GM12878 (cell line): ENCODE measurements around the gene PLBD1. TPM values are rescaled to one million over a fixed set of nuclear protein-coding genes. Genes with fewer than 3 reads are reported as not detected.
A peak's percentile ranks its signal among the peaks of the same experiment; 100 is the strongest.

ENCODE experiments used
- ATF3 ChIP-seq: IDR thresholded peaks from 2 replicates; pipeline ENCODE4 v1.6.1; 2011; ENCODE audit warnings: low read depth, mild to moderate bottlenecking, low read length, moderate library complexity, borderline replicate concordance; ENCODE audit errors: extremely low read depth
- E2F4 ChIP-seq: IDR thresholded peaks from 2 replicates; pipeline ENCODE4 v1.6.1; 2012; ENCODE audit warnings: low read depth, low read length, improper control_type of control experiment
- ETV6 ChIP-seq, 2 experiments: fragments of 450-650 bp in 1 of 2; IDR thresholded peaks in 1 of 2; conservative IDR thresholded peaks in 1 of 2; 2 replicates each; pipeline ENCODE4 v1.6.1; 2014; ENCODE audit warnings: antibody characterized with exemption in 1 of 2, borderline replicate concordance in 1 of 2, low read depth in 1 of 2, mild to moderate bottlenecking in 1 of 2, moderate library complexity in 1 of 2
- EZH2 ChIP-seq: IDR thresholded peaks from 2 replicates; pipeline ENCODE4 v1.6.1; 2012; ENCODE audit warnings: low read depth, mild to moderate bottlenecking, control low read depth, inconsistent platforms, low read length, borderline replicate concordance; ENCODE audit not compliant: control insufficient read depth
- GATAD2B ChIP-seq: fragments of 450-650 bp; conservative IDR thresholded peaks from 2 replicates; pipeline ENCODE4 v1.6.1; 2017; ENCODE audit warnings: low read depth, mild to moderate bottlenecking, moderate library complexity
- HDGF ChIP-seq: fragments of 450-650 bp; IDR thresholded peaks from 2 replicates; pipeline ENCODE4 v1.6.1; 2016; ENCODE audit warnings: antibody characterized with exemption
- IKZF1 ChIP-seq: fragments of 450-650 bp; conservative IDR thresholded peaks from 2 replicates; pipeline ENCODE4 v1.6.1; 2017; ENCODE audit warnings: antibody characterized with exemption, mild to moderate bottlenecking
- IRF3 ChIP-seq: fragments of 450-650 bp; IDR thresholded peaks from 2 replicates; pipeline ENCODE4 v1.6.1; 2014; ENCODE audit warnings: mild to moderate bottlenecking
- MYB ChIP-seq: fragments of 150-350 bp; IDR thresholded peaks from 2 replicates; pipeline ENCODE4 v1.6.1; 2014; ENCODE audit warnings: mild to moderate bottlenecking, low read depth, low read length, borderline replicate concordance
- MYC ChIP-seq: IDR thresholded peaks from 2 replicates; pipeline ENCODE4 v1.6.1; 2011; ENCODE audit warnings: mild to moderate bottlenecking, low read length, moderate library complexity, inconsistent platforms; ENCODE audit not compliant: insufficient read depth, insufficient replicate concordance, insufficient read length, severe bottlenecking
- NFIC ChIP-seq: IDR thresholded peaks from 2 replicates; pipeline ENCODE4 v1.6.1; 2012; ENCODE audit warnings: low read depth, mild to moderate bottlenecking, inconsistent platforms, low read length, moderate library complexity
- NR2C1 ChIP-seq: fragments of 450-650 bp; IDR thresholded peaks from 2 replicates; pipeline ENCODE4 v1.6.1; 2017; ENCODE audit warnings: antibody characterized with exemption, mild to moderate bottlenecking, moderate library complexity
- NR2C2 ChIP-seq: IDR thresholded peaks from 2 replicates; pipeline ENCODE4 v1.6.1; 2011; ENCODE audit warnings: borderline replicate concordance, low read depth; ENCODE audit not compliant: control insufficient read depth, insufficient read length
- PAX8 ChIP-seq: fragments of 450-650 bp; IDR thresholded peaks from 2 replicates; pipeline ENCODE4 v1.6.1; 2017; ENCODE audit warnings: mild to moderate bottlenecking, moderate library complexity
- PBX3 ChIP-seq: IDR thresholded peaks from 2 replicates; pipeline ENCODE4 v1.6.1; 2011; ENCODE audit warnings: mild to moderate bottlenecking, low read depth, low read length, moderate library complexity; ENCODE audit not compliant: insufficient replicate concordance
- RAD51 ChIP-seq: fragments of 450-650 bp; IDR thresholded peaks from 2 replicates; pipeline ENCODE4 v1.6.1; 2016; ENCODE audit warnings: moderate library complexity, mild to moderate bottlenecking, inconsistent platforms
- RUNX3 ChIP-seq: IDR thresholded peaks from 2 replicates; pipeline ENCODE4 v1.6.1; 2012; ENCODE audit warnings: low read length, inconsistent platforms
- SMAD1 ChIP-seq: fragments of 450-650 bp; IDR thresholded peaks from 2 replicates; pipeline ENCODE4 v1.6.1; 2018; ENCODE audit warnings: mild to moderate bottlenecking, low read depth; ENCODE audit not compliant: partially characterized antibody
- SMARCA5 ChIP-seq: fragments of 450-650 bp; IDR thresholded peaks from 2 replicates; pipeline ENCODE4 v1.6.1; 2017; ENCODE audit warnings: mild to moderate bottlenecking
- SMC3 ChIP-seq: IDR thresholded peaks from 2 replicates; pipeline ENCODE4 v1.6.1; 2011; ENCODE audit warnings: low read length, improper control_type of control experiment, borderline replicate concordance
- SREBF2 ChIP-seq: IDR thresholded peaks from 2 replicates; pipeline ENCODE4 v1.6.1; 2012; ENCODE audit warnings: mild to moderate bottlenecking, low read length
- SUPT20H ChIP-seq: IDR thresholded peaks from 2 replicates; pipeline ENCODE4 v1.6.1; 2011; ENCODE audit warnings: low read depth, mild to moderate bottlenecking, low read length, moderate library complexity, borderline replicate concordance; ENCODE audit not compliant: control insufficient read depth
- YBX1 ChIP-seq: fragments of 450-650 bp; IDR thresholded peaks from 2 replicates; pipeline ENCODE4 v1.6.1; 2016; ENCODE audit warnings: antibody characterized with exemption
- YY1 ChIP-seq: IDR thresholded peaks from 2 replicates; pipeline ENCODE4 v1.6.1; 2011; ENCODE audit warnings: low read depth, mild to moderate bottlenecking, low read length
- ZBTB33 ChIP-seq: fragments of 450-650 bp; IDR thresholded peaks from 2 replicates; pipeline ENCODE4 v1.6.1; 2017; ENCODE audit warnings: mild to moderate bottlenecking
- ZNF622 ChIP-seq: fragments of 450-650 bp; IDR thresholded peaks from 2 replicates; pipeline ENCODE4 v1.6.1; 2017; ENCODE audit warnings: mild to moderate bottlenecking, inconsistent platforms
- ZZZ3 ChIP-seq: IDR thresholded peaks from 2 replicates; pipeline ENCODE4 v1.6.1; 2011; ENCODE audit warnings: low read depth; ENCODE audit not compliant: control insufficient read depth, insufficient read length
- polyA plus RNA-seq, 11 experiments: library from polyadenylated mRNA; depleted of rRNA in 4 of 11; unstranded in 6 of 11; stranded (reverse) in 5 of 11; fragments of >200 nt; fragmentation: Nextera tagmentation in 4 of 11; fragmentation: Illumina TruSeq in 1 of 11; extraction: Ambion mirVana in 4 of 11; extraction: Trizol in 1 of 11; gene quantifications; 1 replicate in 1 of 11; 2 replicates in 10 of 11; pipeline versions ENCODE4 v1.2.1 to v1.2.3, GENCODE V29; 2011 to 2016; ENCODE audit warnings: inconsistent platforms in 2 of 11, missing spikeins in 2 of 11, low read depth in 1 of 11
- total RNA-seq, 4 experiments: library from RNA; depleted of rRNA in 3 of 4; stranded (reverse); fragments of >200 nt in 3 of 4; fragmentation: Illumina TruSeq in 1 of 4; extraction: Trizol in 1 of 4; gene quantifications; 2 replicates each; pipeline versions ENCODE4 v1.2.1 to v1.2.3, GENCODE V29; 2013 to 2021

Gene PLBD1
- total and polyA plus RNA-seq, 10 of the 15 experiments (the other 5 are each of a cell fraction or from before 2014, with no cell fraction given) = 0.19 to 0.54 (median 0.27) TPM; not detected in 1

- TF ChIP-seq E2F4 = no peak
- 0 out of 2 replicates have a peak, but pooled peaks have one; percentile 81 for TF ChIP-seq GATAD2B
- TF ChIP-seq SMARCA5 = peak; percentile 63; the same call in 1 of the 2 replicates
- no peak for TF ChIP-seq YBX1
- TF ChIP-seq PBX3 = no peak
- no peak for TF ChIP-seq SUPT20H
- TF ChIP-seq ATF3 = no peak
- no peak for TF ChIP-seq HDGF
- TF ChIP-seq EZH2 = no peak
- peak; percentile 92 for TF ChIP-seq NFIC
- TF ChIP-seq NR2C1 = no peak
- no peak for TF ChIP-seq MYC
- TF ChIP-seq SMC3 = no peak
- TF ChIP-seq YY1 = 0 out of 2 replicates have a peak, but pooled peaks have one; percentile 10
- TF ChIP-seq ZZZ3 = no peak
- no peak for TF ChIP-seq IRF3
- TF ChIP-seq ZBTB33 = no peak
- no peak for TF ChIP-seq SMAD1
- no peak for TF ChIP-seq MYB
- no peak for TF ChIP-seq SREBF2
- no peak for TF ChIP-seq RAD51
- peak; percentile 91 for TF ChIP-seq RUNX3
- peak; percentile 98 for TF ChIP-seq IKZF1
- TF ChIP-seq ZNF622 = no peak
- peak in 1 of 2 experiments; percentile 97; a peak in 2 of 4 replicates for TF ChIP-seq ETV6 (conservative IDR thresholded peaks at IDR 0.05 in 1 of 2, IDR thresholded peaks at IDR 0.05 in 1 of 2; ENCODE audit: borderline replicate concordance in 1 of 2, low read depth in 1 of 2)
- TF ChIP-seq PAX8 = no peak
- no peak for TF ChIP-seq NR2C2
These were observed 47.0 kb upstream of the PLBD1 start (continued) for GRCh38 chr12:14614704-14615121.
